NCI-H2081 (cell line): ENCODE measurements around the gene TMEM163.
"Not testable (repeated sequence)": the region's sequence is repeated elsewhere in the genome, so short reads cannot be mapped to it uniquely, and the experiment has no call there.

Experiments
- DNase-seq, 2 experiments: peaks; one replicate each; lab custom pipeline; 2025; lab: John Stamatoyannopoulos, UW

TMEM163 gene

DNA sequence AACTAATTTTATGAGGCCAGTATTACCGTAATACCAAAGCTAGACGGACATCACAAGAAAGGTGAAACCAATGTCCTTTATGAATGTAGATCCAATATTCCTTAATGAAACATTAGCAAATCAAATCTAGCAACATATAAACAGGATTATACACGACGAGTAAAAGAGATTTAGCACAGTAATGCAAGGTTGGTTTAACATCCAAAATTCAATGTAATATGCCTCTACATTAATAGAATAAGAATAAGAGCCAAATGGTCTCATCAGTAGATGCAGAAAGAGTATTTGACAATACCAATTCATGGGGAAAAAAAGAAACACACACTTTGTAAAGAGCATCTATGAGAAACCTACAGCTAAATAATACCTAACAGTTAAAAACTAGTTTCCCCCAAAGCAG lies 99.5 kb downstream of the TMEM163 start:
- no peak for DNase-seq

DNA sequence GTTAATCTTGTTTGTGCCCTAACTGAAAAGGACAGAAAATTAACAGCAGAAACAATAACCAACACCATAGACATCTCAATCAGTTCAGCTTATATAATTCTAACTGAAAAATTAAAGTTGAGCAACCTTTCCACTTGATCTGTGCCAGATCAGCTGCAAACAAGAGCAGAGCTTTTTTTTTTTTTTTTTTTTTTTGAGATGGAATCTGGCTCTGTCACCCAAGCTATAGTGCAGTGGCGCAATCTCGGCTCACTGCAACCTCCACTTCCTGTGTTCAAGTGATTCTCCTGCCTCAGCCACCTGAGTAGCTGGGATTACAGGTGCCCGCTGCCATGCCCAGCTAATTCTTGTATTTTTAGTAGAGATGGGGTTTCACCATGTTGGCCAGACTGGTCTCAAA lies 103.3 kb downstream of the TMEM163 start:
- DNase-seq: not testable (repeated sequence)

DNA sequence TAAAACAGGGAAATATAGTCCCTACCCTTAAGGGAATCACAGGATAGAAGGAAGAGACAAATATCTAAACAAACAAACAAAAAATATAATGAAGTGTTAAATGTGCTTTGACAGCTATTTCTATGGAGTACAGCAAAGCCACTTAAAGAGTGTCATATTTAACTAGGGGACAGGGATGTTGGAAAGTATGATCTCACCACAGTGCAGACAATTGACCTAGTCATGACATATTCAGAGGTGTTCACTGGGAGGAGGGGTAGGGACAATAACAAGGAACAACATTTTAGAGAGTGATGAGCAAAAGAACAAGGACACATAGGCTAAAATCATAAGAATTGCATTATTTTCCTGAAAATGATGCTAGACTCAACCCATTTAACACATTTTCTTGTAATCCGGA lies 107.5 kb downstream of the TMEM163 start:
- no peak for DNase-seq

DNA sequence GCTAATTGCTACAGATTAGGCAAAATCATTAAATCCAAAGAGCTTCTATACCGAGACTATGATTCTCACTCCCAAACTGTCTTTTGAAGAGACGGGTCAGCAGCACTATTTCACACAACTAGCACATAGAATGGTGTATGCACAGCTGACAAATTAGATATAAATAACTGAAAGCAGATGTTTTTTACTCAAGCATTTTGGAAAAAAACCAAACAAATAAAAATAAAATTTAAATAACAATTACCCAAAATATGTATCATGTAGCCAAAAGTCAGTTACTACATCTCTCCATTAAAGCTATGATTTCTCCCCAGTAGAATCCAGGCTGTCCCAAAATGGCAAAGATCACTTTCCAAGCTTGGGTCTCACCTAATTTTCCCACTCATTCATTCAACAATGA lies 107.9 kb downstream of the TMEM163 start:
- DNase-seq: no peak

DNA sequence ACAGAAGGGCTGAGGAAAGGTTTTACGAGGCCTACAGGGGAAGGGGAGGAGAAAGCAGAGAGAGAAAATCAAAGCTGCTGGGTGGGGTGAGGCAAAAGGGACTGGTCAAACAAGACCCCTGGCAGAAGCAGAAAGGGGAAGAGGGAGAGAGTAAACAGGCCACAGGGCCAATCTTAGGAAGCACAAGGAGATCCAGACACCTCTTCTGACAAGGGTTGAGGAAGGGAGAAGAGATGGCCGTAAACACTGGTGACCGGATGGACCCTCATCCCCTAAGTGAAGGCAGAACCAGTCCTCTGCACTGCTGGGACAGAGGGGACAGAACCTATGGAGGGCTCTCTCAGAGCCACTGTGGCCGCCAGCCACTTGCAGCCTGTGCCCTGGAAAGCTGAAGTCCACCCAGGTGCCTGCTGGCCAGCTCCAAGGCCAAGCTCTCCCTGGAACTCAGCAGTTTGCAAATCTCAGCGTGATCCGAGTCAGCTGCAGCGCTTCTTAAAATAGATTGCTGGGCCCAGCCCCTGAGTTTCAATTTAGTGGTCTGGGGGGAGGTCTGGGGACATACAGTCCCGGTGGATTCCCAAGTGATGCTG lies 108.8 kb downstream of the TMEM163 start:
- DNase-seq: no peak

DNA sequence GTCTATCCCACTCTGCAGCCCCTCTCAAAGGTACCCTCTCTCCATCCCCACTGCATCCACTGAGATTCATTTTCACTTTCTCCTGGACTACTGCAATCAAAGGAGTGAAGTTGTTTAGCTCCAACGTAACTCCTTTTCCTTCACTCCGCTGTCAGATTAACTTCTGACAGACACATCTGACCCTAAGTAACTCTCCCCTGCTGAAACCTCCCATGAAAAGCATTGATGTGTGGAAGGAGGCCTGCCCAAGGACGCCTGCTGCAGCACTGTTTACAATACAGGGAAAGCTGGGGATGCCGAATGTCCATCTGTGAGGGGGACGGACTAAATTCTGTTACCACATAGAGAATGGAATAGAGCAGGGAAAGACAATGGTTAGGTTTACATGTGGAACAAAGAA lies 114.8 kb downstream of the TMEM163 start:
- DNase-seq: no peak

DNA sequence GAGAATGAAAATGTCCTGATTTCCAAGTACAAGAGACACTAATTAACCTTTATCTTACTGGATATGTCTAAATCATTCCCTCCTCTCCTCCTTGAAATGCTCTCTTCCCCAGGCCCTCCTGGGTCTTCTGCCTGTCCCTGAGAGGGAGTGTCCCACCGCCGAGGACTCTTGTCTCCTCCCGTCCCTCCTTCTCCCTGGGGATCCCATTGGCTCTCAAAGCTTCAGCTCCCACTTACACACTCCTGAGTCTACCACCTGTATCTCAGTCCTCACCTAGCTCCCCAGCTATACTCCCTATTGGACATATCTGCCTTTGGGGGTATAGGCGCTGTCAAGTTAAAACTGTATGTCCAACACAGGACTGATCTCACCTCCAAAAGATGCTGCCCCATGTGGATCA lies 116.1 kb downstream of the TMEM163 start:
- DNase-seq: no peak

DNA sequence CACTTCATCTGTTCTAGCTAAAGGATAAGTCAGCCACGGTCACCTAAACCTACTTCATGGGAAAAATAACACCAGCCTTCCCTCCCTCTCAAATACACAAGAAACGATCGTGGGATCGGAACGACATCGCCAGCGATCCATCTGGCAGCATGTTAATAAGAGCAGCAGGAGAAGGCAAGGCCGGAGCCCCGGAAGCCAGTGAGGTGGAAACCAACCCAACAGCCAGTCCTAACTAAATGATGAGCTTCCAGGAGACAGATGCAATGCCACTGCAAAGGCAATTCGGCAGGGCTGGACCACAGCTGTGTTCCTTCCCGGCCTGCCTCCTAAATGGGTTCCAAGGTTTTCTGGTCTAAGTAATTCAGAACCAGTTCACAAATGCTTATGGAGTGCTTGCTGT lies 117.5 kb downstream of the TMEM163 start:
- no peak for DNase-seq

DNA sequence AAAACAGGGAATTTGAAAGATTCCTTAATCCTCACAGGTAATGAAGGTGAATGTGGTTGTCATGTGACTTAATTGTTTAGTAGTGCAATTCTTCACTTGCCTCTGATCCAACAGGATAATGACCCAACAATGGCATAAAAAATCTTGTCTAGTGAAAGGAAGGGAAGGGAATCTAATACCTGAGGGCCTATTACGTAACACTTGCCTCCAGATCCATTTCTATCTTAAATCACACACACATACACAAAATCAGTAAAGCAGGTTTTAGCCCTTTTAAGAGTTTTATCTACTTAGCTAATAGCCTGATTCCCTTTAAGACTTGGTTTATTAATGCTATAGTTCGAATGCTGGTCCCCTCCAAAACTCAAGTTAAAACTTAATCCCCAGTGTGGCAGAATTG lies 118.6 kb downstream of the TMEM163 start:
- DNase-seq: no peak

DNA sequence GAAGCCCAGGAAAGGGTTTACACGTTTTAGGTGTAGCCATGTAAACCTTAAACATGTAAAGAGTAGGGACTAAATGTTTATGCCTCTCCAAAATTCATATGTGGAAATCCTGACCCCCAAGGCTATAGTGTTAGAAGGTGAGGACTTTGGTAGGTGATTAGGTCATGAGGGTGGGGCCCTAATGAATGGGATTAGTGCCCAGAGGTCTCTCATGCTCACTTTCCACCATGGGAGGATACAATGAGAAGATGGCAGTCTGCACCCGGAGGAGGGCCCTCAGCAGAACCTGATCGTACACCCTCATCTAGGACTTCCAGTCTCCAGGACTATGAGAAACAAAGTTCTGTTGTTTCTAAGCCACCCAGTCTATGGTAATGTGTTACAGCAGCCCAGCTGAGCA lies 119.6 kb downstream of the TMEM163 start:
- DNase-seq: no peak

DNA sequence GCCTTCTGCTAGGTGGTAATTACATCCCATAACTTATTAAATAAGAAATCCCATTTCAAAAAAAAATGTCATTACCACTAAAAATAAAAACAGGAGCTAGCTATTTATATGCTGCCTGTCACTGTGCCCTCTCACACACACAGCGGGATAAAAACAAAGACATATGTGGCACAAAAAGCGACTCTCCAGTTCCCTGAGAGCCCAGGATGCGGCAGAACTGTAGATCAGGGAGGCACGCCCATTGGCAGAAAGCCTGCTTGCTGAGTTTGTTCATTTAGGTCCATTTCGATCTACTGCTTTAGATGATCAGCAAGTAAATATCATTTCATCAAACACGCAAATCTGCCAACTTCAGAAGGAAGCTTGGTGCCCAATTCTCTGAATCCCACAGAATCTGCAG lies 124.4 kb downstream of the TMEM163 start:
- DNase-seq: peak; percentile 50 to 79

DNA sequence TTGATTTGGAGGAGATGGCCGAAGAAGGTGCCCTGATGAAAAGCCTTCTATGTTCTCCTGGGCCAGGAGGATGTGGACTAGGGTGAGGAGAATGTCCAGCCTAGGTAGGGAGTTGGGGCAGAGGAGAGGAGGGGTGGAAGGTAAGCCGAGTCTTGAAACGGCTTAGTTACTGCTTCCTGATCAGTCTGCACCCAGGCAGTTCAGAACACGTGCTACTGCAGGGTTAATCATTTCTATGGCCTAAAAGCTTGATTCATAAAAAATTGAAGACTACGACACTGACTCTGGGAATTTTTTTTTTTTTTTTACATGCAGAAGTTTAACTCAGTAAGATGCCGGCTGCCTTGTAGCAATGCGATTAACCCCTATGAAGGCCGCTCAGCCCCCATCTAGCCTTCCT lies 125.3 kb downstream of the TMEM163 start:
- DNase-seq: no peak

DNA sequence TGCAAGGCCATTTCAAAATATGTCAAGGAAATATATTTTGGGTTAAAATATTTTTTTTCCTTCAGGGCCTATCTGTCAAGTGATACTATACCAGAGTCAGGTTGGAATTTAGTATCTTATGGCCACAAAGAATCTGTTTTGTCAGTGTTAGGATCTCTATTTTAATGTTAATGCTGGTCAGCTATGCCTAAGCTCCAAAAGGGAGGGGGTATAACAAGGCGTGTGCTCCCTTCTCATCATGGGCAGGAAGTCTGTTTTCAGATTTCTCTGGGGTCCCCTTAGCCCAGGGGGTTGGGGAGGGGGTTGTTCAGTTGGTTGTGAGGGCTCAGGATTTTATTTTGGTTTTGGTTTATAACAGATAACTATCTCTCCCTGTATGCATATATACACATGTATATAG lies 126.4 kb downstream of the TMEM163 start:
- no peak for DNase-seq

DNA sequence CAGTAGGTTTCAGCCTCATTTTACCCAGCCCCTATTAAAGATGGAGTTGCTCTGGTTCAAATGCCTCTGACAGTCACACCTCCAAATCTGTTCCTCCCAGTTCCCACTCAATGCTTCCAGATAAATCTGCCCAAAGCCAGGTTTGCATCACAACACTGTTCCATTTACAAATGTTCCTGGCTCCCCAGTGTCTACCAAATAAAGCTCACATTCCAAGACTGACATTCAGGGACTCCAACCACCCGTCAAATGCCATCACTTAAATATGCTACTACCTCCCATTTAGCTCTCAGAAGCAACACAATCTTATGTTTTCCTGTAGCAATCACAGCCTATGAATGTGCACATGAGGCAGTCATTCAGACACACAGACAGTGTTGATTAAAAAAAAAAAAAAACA lies 127.3 kb downstream of the TMEM163 start:
- no peak for DNase-seq

DNA sequence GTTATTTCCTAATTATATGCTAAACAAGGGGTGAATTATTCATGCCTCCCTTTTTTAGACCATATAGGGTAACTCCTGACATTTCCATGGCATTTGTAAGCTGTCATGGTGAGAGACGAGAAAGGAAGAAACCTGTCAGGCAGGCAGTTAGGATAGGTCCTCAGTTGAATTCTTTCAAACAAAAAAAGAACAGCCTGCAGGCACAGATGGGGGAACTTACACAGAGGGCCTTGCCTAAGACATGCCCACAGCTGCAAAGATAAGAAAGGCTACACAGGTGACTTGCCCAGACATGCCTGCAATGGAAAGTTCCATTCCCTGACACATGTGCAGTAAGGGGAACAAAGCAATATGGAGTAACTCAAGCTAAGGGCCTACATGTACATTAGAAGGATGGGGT lies 128.1 kb downstream of the TMEM163 start:
- DNase-seq: no peak

DNA sequence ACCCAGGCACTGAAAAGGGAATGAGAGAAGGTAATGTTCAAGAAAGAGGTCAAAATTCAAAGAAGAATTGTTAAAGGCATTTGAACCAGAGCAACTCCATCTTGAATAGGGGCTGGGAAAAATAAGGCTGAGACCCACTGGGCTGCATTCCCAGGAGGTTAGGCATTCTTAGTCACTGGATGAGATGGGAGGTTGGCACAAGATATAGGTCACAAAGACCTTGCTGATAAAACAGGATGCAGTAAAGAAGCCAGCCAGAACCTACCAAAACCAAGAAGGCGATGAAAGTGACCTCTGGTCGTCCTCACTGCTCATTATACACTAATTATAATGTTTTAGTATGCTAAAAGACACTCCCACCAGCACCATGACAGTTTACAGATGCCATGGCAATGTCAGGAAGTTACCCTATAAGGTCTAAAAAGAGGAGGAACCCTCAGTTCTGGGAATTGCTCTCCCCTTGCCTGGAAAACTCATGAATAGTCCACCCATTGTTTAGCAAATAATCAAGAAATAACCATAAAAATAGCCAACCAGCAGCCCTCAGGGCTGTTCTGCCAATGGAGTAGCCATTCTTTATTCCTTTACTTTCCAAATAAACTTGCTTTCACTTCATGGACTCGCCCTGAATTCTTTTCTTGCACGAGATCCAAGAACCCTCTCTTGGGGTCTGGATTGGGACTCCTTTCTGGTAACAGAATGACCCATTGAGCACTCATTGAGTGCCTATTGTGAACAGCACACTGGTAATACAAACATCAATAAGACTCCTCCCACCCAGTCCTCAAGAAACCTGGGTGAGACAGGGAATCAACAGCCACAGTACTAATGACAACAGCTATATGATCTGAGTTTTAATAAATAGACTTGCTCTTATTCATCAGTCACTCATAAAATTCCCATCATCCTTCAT lies 129.4 kb downstream of the TMEM163 start:
- not testable (repeated sequence) for DNase-seq

DNA sequence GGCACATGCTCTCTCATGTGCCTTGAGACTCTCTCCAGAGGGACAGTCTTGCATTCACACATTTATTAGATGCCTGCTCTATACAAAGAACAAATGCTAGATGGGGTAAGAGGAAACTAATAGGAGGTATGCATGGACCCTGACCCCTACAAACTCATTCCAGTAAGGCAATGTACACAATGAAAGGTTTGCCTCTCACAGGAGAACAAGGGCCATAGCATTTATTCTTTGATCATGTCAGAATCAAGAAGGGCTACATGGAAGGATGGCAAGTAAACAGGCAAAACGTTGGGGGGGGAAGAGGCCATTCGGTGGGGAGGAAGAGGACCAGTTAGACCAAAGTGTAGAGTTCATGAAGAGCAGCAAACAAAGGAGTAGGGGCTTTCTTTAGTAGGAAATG lies 130.2 kb downstream of the TMEM163 start:
- DNase-seq: no peak

DNA sequence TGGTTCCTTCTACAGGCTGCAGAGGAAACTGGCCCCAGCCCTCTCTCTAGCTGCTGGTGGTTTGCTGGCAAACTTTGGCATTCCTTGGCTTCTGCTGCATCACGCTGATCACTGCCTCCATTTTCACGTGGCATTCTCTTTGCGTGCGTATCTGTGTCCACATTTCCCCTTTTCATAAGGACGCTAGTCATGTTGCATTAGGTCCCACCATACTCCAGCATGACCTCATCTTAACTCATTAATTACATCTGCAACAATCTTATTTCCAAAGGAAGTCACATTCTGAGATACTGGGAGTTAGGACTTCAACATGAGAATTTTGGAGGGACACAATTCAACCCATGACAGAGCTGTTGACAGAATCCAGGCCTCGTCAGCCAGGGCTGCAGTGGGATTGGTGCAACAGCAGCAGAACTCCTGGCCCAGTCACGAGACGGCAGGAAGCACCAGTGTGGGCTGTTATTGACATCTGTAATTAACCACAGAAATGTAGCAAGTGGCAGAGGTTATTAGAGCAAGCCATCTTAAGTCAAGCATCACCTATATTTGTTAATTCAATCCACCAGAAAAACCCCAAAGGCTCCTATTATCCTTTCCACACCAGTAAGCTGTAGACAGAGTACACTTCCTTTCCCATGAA lies 132.4 kb downstream of the TMEM163 start:
- DNase-seq: no peak

DNA sequence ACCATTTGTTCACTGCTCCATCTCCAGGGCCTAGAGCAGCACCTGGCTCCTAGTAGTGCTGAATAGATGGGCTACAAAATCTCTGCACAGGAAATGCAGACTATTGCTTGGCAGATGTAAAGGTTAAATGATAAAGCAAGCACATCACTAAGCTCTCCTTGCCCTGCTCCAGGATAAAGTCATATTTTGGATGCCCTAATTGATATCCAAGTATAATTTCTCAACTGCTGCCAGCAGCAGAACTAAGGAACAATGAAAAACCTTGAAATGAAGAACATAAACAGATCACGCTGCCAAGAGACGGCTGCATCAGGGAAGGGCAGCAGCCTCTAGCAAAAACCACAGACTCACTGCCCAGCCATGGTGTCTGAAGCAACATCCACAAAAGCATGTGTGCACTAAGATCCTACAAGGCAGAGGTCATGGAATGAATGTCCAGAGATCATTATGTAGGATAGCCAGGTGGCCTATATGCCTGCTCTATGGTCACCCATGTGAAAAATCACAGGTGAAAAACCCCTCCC lies 134.7 kb downstream of the TMEM163 start:
- no peak for DNase-seq

DNA sequence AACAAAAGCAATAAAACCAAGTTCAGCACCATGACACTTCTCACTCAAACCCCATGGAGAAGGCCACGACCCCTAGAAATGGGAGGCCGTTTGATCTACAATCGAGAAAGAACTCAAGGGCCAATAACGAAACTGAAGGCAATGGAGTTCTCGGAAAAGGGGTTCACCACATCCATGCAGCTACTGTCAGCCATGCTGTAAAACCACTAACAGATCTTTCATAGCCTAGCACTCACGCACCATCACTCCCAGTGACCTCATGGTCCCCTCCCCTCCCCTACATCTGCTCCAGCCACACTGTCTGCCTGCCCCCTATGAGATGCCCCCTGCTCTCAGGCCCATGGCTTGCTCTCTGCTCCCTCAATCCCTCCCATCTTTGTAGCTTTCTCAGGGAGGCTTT lies 135.3 kb downstream of the TMEM163 start:
- DNase-seq: no peak

DNA sequence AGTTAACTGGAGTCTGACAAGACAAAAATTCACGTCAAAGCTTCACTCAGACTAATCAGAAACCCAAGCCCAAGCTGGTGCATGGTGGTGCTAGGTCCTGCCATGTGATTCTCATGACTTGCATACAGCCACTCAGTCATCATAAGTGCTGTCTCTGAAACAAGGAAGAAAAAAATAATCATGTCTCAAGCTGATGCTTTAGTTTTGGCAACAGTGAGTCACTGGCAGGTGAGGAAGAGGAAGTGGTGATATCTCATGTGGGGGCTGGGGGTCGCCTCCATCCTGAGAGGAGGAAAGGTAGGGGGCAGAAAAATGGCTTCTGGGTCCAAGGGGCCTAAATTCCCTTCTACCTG lies 136.3 kb downstream of the TMEM163 start:
- DNase-seq: no peak

DNA sequence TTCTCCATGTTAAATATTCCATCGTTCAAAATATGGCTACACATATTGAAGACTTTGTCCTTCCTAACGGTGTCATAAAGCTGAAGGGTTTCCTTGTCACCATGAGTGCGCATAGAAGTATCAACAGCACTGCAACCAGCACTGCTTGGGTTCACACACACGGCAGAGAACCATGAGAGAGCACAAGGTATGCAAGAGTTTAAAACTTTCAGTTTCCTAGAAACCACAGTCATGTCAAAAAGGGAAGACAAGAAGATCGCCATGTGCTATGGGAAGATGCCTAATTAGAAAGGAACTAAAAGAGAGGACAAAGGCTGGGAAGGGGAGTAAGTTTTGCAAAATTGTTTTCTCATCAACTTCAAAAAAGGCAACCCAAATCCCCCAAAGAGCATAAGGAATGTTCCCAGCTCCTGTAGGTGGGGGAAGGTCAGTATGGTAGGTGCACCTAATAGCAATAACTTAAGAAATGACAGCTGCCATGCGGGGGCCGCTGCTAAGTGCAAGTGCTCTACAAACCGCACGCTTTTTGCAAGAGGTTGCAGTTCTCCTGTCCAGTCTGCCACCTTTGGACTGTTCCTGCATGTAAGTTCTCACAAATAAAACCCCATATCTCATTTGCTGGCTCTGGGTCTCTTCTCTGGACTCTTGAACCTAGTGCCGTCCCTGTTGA lies 136.8 kb downstream of the TMEM163 start:
- no peak for DNase-seq

DNA sequence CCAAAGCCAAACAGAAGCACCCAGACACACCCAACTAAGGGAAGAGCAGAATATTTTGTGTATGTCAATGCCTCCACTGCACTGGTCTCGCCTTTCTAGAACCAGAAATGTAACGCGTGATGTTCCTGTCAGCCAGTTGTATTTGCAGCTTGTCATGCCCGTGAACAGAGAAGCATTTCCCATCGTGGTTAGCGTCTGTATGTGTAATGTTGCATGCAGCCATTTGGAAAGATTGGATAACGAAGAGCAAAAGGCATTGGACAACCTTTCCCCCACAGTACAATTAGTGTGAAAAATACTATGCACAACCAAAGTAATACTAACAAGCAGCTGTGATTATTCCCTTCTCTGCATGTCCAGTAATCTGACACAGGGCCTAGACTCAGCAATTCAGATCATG lies 140.5 kb downstream of the TMEM163 start:
- no peak for DNase-seq
